GM23338 (cell line): ENCODE data around the gene FGFRL1.

ENCODE experiments used
- CREB1 ChIP-seq: fragments of 250-450 bp; sonication (Bioruptor Pico); IDR thresholded peaks from 2 replicates; pipeline ENCODE4 v1.5.0; 2020; ENCODE audit warnings: low read depth, mild to moderate bottlenecking, moderate library complexity
- EZH2 ChIP-seq: fragments of 200-600 bp; sonication (generic); IDR thresholded peaks from one replicate; pipeline ENCODE4 v1.8.0; 2017; ENCODE audit warnings: antibody characterized with exemption, mild to moderate bottlenecking, low read depth; ENCODE audit not compliant: unreplicated experiment
- EZH2phosphoT487 ChIP-seq: fragments of 200-600 bp; sonication (generic); IDR thresholded peaks from one replicate; pipeline ENCODE4 v1.8.1; 2018; ENCODE audit warnings: antibody characterized with exemption; ENCODE audit not compliant: unreplicated experiment
- JUNB ChIP-seq: IDR thresholded peaks from one replicate; pipeline ENCODE4 v1.6.1; 2016; ENCODE audit warnings: antibody characterized with exemption; ENCODE audit not compliant: unreplicated experiment
- NANOG ChIP-seq: IDR thresholded peaks from 2 replicates; pipeline ENCODE4 v1.6.1; 2016; ENCODE audit warnings: antibody characterized with exemption, borderline replicate concordance
- POLR2AphosphoS5 ChIP-seq: IDR thresholded peaks from 2 replicates; pipeline ENCODE4 v1.6.1; 2016; ENCODE audit warnings: antibody characterized with exemption, low read depth
- STAT1 ChIP-seq: IDR thresholded peaks from one replicate; pipeline ENCODE4 v1.6.1; 2016; ENCODE audit warnings: antibody characterized with exemption; ENCODE audit not compliant: unreplicated experiment
- ZNF331 ChIP-seq: fragments of 250-450 bp; sonication (Bioruptor Pico); IDR thresholded peaks from 2 replicates; pipeline ENCODE4 v1.5.0; 2020; ENCODE audit warnings: low read depth, mild to moderate bottlenecking, moderate library complexity
- TF ChIP-seq, protein P1 (sequence below), 2 experiments: fragments of 200-600 bp in 1 of 2; sonication (generic) in 1 of 2; conservative IDR thresholded peaks; 2 replicates each; pipeline versions ENCODE4 v1.5.1 to v1.6.1; 2016 to 2017; ENCODE audit warnings: antibody characterized with exemption in 2 of 2, low read depth in 2 of 2, mild to moderate bottlenecking in 2 of 2, moderate library complexity in 1 of 2
- TF ChIP-seq, protein P2 (sequence below): IDR thresholded peaks from 2 replicates; pipeline ENCODE4 v1.6.1; 2016; ENCODE audit warnings: antibody characterized with exemption
- TF ChIP-seq, protein P3 (sequence below): IDR thresholded peaks from one replicate; pipeline ENCODE4 v1.6.1; 2018; ENCODE audit warnings: antibody characterized with exemption; ENCODE audit not compliant: unreplicated experiment
- TF ChIP-seq, protein P4 (sequence below): fragments of 250-450 bp; sonication (Bioruptor Pico); IDR thresholded peaks from 2 replicates; pipeline ENCODE4 v1.5.0; 2020; ENCODE audit warnings: mild to moderate bottlenecking, moderate library complexity

DNA sequence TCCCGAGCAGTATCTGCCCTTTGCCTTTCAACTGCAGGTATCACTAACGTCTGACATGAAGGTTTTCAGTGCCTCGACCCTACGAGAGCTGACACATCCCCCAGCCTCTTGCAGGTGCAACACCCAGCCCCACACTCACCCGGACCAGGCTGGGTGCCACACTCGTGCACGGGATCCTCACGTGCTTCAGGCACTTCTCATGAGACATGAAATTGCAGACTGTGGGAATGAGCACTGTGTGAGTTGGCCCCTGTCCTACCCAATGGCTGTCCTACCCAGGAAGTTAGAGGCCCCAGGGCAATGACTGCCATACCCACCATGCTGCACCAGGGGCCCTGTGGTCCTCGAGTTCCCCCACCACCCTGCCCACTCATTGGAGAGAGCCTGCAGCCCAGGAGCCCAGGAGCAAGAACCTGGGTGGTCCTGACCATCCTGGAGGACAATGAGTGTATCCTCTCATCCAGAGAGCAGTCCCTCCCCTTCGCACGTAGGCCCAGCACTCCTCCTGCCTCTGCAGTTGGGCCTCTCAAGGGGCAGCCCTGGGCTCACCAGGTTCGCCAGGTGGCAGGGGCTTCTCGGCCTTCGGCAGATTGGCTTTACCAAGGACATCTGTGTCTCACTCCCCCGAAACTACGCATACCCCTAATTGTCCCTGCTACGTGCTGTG lies 40.4 kb upstream of the FGFRL1 start:
- TF ChIP-seq EZH2 (no peak), CREB1 (CRISPR knock-in tag) (no peak), EZH2phosphoT487 (no peak), POLR2AphosphoS5 (no peak), JUNB (no peak), ZNF331 (CRISPR knock-in tag) (no peak), NANOG (no peak), STAT1 (no peak)
- TF ChIP-seq, protein P1, sequence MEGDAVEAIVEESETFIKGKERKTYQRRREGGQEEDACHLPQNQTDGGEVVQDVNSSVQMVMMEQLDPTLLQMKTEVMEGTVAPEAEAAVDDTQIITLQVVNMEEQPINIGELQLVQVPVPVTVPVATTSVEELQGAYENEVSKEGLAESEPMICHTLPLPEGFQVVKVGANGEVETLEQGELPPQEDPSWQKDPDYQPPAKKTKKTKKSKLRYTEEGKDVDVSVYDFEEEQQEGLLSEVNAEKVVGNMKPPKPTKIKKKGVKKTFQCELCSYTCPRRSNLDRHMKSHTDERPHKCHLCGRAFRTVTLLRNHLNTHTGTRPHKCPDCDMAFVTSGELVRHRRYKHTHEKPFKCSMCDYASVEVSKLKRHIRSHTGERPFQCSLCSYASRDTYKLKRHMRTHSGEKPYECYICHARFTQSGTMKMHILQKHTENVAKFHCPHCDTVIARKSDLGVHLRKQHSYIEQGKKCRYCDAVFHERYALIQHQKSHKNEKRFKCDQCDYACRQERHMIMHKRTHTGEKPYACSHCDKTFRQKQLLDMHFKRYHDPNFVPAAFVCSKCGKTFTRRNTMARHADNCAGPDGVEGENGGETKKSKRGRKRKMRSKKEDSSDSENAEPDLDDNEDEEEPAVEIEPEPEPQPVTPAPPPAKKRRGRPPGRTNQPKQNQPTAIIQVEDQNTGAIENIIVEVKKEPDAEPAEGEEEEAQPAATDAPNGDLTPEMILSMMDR (conservative IDR thresholded peaks at IDR 0.05; ENCODE audit: low read depth in 2 of 2), result no peak
- TF ChIP-seq, protein P2, sequence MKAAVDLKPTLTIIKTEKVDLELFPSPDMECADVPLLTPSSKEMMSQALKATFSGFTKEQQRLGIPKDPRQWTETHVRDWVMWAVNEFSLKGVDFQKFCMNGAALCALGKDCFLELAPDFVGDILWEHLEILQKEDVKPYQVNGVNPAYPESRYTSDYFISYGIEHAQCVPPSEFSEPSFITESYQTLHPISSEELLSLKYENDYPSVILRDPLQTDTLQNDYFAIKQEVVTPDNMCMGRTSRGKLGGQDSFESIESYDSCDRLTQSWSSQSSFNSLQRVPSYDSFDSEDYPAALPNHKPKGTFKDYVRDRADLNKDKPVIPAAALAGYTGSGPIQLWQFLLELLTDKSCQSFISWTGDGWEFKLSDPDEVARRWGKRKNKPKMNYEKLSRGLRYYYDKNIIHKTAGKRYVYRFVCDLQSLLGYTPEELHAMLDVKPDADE, result no peak
- TF ChIP-seq, protein P3, sequence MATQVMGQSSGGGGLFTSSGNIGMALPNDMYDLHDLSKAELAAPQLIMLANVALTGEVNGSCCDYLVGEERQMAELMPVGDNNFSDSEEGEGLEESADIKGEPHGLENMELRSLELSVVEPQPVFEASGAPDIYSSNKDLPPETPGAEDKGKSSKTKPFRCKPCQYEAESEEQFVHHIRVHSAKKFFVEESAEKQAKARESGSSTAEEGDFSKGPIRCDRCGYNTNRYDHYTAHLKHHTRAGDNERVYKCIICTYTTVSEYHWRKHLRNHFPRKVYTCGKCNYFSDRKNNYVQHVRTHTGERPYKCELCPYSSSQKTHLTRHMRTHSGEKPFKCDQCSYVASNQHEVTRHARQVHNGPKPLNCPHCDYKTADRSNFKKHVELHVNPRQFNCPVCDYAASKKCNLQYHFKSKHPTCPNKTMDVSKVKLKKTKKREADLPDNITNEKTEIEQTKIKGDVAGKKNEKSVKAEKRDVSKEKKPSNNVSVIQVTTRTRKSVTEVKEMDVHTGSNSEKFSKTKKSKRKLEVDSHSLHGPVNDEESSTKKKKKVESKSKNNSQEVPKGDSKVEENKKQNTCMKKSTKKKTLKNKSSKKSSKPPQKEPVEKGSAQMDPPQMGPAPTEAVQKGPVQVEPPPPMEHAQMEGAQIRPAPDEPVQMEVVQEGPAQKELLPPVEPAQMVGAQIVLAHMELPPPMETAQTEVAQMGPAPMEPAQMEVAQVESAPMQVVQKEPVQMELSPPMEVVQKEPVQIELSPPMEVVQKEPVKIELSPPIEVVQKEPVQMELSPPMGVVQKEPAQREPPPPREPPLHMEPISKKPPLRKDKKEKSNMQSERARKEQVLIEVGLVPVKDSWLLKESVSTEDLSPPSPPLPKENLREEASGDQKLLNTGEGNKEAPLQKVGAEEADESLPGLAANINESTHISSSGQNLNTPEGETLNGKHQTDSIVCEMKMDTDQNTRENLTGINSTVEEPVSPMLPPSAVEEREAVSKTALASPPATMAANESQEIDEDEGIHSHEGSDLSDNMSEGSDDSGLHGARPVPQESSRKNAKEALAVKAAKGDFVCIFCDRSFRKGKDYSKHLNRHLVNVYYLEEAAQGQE, result no peak
- TF ChIP-seq, protein P4, sequence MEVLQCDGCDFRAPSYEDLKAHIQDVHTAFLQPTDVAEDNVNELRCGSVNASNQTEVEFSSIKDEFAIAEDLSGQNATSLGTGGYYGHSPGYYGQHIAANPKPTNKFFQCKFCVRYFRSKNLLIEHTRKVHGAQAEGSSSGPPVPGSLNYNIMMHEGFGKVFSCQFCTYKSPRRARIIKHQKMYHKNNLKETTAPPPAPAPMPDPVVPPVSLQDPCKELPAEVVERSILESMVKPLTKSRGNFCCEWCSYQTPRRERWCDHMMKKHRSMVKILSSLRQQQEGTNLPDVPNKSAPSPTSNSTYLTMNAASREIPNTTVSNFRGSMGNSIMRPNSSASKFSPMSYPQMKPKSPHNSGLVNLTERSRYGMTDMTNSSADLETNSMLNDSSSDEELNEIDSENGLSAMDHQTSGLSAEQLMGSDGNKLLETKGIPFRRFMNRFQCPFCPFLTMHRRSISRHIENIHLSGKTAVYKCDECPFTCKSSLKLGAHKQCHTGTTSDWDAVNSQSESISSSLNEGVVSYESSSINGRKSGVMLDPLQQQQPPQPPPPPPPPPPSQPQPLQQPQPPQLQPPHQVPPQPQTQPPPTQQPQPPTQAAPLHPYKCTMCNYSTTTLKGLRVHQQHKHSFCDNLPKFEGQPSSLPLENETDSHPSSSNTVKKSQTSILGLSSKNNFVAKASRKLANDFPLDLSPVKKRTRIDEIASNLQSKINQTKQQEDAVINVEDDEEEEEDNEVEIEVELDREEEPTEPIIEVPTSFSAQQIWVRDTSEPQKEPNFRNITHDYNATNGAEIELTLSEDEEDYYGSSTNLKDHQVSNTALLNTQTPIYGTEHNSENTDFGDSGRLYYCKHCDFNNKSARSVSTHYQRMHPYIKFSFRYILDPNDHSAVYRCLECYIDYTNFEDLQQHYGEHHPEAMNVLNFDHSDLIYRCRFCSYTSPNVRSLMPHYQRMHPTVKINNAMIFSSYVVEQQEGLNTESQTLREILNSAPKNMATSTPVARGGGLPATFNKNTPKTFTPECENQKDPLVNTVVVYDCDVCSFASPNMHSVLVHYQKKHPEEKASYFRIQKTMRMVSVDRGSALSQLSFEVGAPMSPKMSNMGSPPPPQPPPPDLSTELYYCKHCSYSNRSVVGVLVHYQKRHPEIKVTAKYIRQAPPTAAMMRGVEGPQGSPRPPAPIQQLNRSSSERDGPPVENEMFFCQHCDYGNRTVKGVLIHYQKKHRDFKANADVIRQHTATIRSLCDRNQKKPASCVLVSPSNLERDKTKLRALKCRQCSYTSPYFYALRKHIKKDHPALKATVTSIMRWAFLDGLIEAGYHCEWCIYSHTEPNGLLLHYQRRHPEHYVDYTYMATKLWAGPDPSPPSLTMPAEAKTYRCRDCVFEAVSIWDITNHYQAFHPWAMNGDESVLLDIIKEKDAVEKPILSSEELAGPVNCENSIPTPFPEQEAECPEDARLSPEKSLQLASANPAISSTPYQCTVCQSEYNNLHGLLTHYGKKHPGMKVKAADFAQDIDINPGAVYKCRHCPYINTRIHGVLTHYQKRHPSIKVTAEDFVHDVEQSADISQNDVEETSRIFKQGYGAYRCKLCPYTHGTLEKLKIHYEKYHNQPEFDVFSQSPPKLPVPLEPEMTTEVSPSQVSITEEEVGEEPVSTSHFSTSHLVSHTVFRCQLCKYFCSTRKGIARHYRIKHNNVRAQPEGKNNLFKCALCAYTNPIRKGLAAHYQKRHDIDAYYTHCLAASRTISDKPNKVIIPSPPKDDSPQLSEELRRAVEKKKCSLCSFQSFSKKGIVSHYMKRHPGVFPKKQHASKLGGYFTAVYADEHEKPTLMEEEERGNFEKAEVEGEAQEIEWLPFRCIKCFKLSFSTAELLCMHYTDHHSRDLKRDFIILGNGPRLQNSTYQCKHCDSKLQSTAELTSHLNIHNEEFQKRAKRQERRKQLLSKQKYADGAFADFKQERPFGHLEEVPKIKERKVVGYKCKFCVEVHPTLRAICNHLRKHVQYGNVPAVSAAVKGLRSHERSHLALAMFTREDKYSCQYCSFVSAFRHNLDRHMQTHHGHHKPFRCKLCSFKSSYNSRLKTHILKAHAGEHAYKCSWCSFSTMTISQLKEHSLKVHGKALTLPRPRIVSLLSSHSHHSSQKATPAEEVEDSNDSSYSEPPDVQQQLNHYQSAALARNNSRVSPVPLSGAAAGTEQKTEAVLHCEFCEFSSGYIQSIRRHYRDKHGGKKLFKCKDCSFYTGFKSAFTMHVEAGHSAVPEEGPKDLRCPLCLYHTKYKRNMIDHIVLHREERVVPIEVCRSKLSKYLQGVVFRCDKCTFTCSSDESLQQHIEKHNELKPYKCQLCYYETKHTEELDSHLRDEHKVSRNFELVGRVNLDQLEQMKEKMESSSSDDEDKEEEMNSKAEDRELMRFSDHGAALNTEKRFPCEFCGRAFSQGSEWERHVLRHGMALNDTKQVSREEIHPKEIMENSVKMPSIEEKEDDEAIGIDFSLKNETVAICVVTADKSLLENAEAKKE, result no peak
